ENCODE data around the gene LRRC46.

Gene LRRC46

GRCh38 chr17:47853616-47854015 is 22.1 kb downstream of the LRRC46 start:
- DNase-seq: no peak

- DNase-seq: peak; percentile 53
Observed at GRCh38 chr17:47855737-47856136, 24.3 kb downstream of the LRRC46 start.

- DNase-seq: no peak
Observed at GRCh38 chr17:47856830-47857229, 25.4 kb downstream of the LRRC46 start.

GRCh38 chr17:47857551-47858455 is 26.3 kb downstream of the LRRC46 start:
- DNase-seq: no peak

- no peak for DNase-seq
Observed at GRCh38 chr17:47860386-47860785, 28.9 kb downstream of the LRRC46 start.

- DNase-seq: no peak
Observed at GRCh38 chr17:47862621-47863440, 31.4 kb downstream of the LRRC46 start.

- no peak for DNase-seq
Observed at GRCh38 chr17:47864791-47865216, 33.3 kb downstream of the LRRC46 start.

GRCh38 chr17:47866941-47867340 is 35.5 kb downstream of the LRRC46 start:
- no peak for DNase-seq

- no peak for DNase-seq
Observed at GRCh38 chr17:47867813-47868533, 36.5 kb downstream of the LRRC46 start.

GRCh38 chr17:47869114-47869513 is 37.6 kb downstream of the LRRC46 start:
- no peak for DNase-seq

- no peak for DNase-seq
Observed at GRCh38 chr17:47870056-47870455, 38.6 kb downstream of the LRRC46 start.

- no peak for DNase-seq
Observed at GRCh38 chr17:47871048-47871447, 39.6 kb downstream of the LRRC46 start.

GRCh38 chr17:47872019-47872650 is 40.7 kb downstream of the LRRC46 start:
- DNase-seq: peak; percentile 70

GRCh38 chr17:47872651-47873161 is 41.2 kb downstream of the LRRC46 start:
- DNase-seq: no peak

GRCh38 chr17:47873200-47874090 is 42.0 kb downstream of the LRRC46 start:
- no peak for DNase-seq

- no peak for DNase-seq
Observed at GRCh38 chr17:47875011-47875985, 43.8 kb downstream of the LRRC46 start.

GRCh38 chr17:47877368-47878034 is 46.0 kb downstream of the LRRC46 start:
- no peak for DNase-seq

- DNase-seq: no peak
Observed at GRCh38 chr17:47878203-47879027, 46.9 kb downstream of the LRRC46 start.
